ENCODE data around the gene PXYLP1.

The PXYLP1 gene

DNA sequence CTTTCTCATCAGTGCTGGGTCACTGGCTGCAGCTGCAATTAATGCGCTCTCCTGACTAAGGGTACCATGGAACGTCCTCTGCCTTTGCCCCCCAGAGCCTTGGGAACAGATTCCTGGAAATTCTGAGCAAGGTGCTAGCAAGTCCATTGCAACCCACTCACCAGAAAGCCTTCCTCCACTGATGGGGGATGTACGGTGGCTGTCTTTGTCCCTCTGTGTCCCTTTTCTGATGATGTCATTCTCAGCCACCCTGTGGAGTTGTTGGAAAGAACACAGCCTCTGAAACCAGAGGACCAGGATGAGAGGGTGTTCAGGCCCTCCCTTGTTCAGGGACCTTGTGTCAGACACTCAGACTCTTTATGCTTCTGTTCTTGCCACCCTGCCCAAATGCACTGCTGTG, 98.6 kb downstream of the PXYLP1 start:
- no peak for DNase-seq

DNA sequence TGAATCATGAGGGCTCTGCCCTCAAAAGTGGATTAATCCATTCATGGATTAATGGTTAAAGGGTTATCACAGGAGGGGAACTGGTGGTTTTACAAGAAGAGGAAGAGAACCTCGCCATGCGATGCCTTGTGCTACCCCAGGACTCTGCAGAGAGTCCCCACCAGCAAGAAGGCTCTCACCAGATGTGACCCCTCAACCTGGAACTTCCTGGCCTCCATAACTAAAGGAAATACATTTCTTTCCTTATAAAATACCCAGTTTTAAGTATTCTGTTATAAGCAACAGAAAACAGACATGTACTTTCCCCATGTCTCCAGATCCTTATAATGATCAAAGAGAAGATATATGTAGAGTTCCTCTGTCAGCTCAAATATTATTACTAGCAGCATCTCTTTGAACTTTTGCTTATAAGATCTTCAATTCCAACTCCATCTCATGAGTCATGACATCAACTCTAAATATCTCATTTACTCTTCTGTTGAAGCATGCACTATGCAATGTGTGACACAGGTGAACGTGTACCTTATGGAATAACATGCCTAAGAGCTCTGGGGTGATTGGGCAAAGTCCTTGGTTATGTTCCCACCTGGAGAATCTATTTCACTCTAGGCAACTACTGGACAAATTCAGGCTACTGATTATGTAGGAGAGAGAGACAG, 99.2 kb downstream of the PXYLP1 start:
- no peak for DNase-seq

DNA sequence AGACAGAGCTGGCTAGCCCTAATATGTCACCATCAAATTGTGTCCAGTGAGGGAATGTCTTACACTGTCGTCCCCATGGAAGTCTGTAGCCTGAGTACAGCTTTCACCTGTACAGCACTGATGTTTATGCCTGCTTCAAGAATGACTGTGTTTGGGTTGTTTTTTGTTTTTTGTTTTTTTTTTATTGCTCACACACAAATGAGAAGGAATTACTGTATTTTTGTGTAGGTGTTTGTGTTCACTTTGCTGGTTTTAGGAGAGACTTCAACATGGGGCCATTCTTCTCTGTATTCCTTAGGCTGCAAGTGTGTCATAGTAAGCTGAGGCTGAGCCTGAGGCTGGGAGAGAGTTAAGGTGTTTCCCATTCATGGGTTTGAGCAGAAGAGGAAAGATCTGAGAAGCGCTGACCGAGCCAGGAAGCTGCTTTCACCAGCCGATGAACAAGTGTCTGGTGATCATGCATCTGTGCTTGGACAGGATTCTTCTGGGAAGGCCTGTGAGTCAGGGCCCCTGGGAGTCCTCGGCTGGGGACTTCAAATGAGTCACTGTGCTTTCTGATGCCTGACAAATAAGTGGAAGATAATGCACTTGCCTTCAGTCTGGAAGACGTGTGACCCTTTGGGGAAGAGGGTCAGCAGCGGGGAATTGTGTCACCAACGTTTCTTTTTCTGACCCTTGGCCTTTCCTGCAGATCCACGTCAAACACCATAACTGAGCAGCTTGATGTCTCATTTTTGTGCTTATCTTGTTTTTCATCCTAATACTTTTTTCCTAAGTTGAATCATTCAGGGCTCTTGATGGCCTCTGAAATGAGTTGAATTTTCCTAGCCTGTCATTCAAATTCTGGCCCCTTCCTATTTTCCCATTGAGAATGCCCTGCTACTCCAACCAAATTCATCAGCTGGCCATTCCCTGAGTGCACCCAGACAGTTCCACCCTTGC, 100.0 kb downstream of the PXYLP1 start:
- DNase-seq = no peak

DNA sequence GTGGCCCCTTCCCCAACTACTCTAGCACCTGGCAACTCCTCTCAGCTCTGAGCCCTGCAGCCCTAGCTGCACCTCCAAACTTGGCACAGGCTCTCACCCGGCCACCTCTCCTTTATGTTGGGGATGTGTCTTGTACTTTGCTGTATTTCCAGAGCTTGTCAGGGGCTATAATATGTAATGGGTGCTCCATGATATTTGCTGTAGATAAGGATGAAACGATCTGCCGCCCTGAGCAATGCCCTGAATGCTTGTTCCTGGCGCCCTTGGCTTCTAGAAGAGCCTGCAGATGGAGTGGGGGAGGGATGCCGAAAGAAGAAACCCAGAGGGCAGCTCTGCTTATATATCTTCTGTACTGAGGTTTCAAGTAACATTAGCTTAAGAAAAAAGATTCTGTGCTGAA, 100.8 kb downstream of the PXYLP1 start:
- no peak for DNase-seq

DNA sequence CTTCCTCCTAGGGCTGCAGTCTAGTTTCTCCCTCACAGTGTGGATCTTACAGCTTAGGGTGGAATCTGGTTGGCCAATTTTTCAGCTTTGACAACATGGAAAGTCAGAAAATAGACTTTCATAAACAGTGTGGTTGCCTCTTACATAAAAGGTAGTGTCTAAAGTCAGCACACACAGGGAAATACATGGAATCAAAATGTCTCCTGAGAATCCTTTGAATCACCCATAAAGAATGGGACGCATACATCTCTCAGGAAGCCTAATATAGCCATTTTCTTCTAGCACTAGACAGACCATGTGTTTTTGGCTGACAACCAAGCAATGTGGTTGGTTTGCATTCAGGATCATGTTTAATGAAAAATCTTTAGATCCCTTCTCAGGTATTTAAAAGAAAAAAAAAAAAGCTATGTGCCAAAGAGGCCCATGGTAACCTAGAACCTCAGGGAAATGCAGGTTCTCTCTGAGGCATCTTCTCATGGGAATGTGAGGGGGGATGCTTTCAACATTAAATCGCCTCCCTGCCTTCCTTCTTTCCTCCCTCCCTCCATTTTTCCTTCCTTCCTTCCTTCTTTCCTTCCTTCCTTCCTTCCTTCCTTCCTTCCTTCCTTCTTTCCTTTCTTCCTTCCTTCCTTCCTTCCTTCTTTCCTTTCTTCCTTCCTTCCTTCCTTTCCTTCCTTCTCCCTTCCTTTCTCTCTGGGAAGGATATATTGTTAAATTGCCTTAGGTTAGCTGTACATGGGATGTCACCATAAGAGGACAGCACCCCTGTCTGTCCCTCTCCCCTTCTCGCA, 102.4 kb downstream of the PXYLP1 start:
- DNase-seq = no peak

DNA sequence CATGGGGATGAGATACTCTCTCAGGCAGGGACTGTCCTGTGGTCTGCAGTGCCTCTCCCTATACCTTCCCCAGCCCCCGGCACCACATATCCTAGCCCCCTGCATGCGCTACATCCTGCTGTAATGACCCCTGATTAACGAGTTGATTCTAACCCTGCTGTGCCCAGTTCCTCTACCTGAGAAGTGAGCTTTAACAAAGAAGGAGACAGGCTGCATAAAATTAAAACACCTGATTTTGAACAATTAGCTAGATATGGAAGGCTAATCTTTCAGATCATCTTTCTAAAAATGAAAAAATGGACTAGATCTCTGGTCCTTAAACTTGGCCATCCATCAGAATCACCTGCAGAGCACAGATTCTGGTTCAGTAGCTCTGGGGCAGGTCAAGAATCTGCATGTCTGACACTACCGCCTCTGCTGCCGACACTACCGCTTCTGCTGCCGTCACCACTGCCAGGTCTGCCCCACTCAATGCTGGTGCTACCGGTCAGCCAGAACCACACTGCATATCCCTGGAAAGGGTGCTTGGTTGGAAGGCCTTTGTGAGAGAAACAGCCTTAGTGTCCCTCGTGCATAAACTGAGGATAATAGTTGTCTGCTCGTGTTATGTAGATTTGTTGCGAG, 103.1 kb downstream of the PXYLP1 start:
- DNase-seq = no peak

DNA sequence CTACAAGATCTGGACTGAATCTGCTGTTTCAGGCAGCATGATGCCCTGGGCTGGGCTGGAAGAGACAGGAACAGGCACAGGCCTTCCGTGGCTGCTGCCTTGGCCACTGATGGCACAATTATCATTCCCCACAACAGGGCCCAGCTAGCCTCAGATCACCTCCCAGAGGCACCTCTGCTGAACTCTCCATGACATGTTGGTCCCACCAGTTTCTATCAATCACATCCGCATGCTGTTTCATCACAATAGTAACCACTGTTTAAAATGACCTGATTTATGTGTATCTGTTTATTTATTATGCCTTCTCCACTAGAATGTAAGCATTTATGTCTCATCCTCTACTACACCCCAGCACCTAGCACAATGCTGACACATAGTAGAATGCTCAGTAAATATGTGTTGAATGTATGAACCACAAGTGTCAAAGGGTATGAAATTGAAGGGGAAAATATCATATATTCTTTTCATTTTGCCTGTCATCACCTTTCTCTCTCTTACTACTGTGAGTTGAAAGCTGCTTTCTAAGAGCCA, 104.0 kb downstream of the PXYLP1 start:
- DNase-seq = no peak

DNA sequence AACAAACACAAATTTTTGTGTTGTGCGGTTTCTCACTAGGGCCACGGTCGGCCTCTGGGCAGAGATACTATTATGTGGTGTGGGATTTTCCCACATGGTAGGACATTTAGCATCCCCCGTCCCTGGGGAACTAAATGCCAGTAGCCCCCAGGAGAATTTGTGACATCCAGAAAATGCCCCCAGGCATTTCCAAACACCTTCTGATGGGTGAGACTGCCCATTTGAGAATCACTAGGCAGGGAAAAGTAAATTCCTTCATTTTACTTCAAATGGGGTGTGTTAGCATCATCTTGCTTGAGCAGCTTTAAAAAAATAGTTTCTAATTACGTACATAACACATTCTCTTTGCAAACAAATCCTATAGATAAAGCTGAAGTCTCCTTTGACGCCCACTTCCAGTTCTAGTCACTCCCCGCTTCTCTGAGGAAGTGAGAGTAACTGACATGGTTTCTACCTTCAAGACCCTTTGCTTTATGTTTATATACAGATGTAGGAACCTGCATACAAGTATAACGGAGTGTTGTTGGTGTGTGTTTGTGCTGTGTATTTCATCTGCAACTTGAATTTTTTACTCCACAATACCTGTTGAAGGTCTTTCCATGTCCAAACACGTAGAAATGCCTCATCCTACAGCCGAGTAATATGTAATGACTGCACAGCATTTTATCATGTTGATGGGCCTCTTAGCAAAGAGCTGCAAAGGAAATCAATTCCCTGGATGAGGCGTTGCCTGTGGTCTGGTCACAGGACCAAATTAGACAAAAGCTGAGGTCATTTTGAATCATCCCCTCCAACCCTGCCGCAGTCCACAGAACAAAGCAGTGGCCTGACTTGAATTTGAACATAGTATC, 105.3 kb downstream of the PXYLP1 start:
- no peak for DNase-seq

DNA sequence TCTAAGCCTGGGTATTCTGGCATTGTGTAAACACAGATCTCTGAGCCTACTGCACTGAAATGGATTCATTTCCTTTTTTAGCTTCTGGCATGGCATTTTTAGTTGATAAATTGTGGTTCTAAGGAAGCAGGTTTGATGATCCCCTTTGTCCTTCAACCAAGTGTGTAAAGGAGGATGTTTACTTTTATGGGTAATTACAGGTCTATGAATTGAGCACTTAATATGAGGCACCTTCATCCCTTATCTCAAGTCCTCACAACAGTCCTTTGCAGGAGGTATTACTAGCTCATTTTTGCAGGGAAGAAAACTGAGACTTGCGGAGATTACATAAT, 105.9 kb downstream of the PXYLP1 start:
- DNase-seq = no peak

DNA sequence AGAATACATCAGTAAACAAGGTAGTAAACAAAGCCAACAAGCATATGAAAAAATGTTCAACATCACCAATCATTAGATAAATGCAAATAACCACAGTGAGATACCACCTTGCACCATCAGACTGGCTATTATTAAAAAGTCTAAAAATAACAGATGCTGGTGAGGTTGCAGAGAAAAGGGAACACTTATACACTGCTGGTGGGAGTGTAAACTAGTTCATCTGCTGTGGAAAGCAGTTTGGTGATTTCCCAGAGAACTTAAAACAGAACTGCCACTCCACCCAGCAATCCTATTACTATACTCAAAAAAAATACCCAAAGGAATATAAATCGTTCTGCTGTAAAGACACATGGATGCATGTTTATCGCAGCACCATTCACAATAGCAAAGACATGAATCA, 106.4 kb downstream of the PXYLP1 start:
- DNase-seq = no peak

DNA sequence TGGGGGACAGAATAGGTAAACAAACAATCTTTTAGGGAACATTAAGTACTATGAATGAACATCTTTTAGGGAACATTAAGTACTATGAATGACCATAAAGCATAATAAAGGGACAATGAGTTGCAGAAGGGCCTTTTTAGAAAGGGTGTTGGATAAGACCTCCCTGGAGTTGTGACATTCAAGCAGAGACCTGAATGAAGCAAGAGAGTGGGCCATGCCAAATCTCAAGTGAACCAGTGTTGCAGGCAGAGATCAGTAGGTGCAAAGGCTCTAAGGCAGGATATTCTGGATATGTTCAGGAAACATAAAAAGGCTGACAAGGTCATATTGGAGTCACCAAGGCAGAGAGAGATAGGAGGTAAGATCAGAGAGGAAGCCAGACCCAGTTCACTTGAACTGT, 107.3 kb downstream of the PXYLP1 start:
- DNase-seq = no peak

DNA sequence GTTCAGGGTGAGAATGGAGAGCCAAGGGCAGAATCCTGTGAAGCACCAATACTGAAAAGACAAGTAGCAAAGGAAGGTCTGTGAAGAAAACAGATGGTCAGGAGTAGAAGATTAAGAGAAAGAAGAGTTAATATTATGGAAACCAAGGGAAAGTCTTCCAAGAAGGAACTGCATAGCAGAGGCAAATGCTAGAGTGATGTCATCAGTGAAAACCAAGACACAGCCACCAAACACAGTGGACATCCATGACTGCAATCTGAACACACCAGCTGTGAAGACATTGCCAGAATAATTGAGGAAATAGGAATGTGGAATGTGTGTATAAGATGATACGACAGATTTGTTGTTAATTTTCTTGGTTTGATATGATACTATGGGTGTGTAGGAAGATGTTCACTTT, 109.9 kb downstream of the PXYLP1 start:
- DNase-seq = no peak

DNA sequence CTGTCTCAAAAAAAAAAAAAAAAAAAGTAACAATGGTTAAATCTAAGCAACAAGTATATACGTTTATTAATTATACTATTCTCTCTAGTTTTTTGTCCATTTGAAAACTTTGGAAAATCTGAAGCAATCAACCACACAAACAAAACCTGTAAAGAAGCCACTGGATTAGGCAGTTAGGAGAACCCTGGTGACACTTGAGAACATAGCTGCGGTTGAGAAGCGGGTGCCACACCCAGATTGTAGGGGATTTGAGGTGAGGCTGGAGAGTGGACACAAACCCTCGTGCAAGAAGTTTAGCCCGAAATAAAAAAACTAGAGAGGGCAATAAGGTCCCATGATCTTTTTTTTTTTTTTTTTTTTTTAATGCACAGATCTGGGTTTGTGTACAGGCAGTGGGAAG, 110.8 kb downstream of the PXYLP1 start:
- no peak for DNase-seq

DNA sequence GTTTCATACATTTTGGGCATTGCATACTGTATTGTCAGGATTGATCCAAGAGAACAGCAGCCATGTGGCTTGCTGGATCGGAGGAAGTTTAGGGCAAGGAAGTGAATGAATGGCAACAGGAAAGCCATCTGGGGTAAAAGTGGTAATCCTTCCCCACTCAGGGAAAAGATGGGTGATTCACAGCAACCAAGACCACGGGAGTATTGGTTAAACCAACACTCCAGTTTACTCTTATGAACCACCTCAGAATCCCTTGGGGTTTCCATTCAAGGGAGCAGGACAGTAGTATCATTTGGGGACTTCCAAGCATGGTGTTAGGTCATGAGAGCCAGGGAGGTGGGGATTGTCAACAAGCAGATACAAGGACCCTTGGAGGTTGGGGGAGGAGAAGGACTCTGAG, 111.5 kb downstream of the PXYLP1 start:
- DNase-seq = no peak

DNA sequence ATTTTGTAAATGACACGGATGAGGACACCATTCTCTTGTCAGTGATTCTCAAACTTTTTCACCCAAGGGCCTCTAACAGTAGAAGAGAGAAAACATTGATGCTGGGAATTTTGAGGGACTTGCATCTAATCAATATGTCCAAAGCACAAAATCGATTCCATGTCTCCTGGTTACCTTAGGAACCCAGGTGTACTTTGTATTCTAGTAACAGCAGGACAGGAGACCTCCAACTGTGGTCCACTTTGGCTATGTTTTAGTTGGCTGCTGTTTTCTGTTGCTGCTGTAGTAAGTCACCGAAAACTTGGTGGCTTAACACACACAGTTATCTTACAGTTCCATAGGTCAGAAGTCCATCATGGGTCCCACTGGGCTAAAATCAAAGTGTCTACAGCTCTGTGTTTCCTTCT, 112.2 kb downstream of the PXYLP1 start:
- DNase-seq = no peak

Measured in stimulated activated CD4-positive, alpha-beta T cell treated with anti-CD3 and anti-CD28 coated beads, Interleukin-1b, Interleukin-23, amount 100 ng/mL, for 48 hours (primary cell).